ENCODE data around the gene RAMACL.

GRCh38 chr6:166551754-166552495 lies 34.6 kb downstream of the RAMACL start:
- TF ChIP-seq CTCF (IDR thresholded peaks at IDR 0.05) = no peak
- no peak for TF ChIP-seq EP300 (IDR thresholded peaks at IDR 0.05)

All from sigmoid colon (tissue), 4 donors.